DLD1 (cell line): Measurements from ENCODE around the gene BMP6.
"Not testable (repeated sequence)": the region's sequence is repeated elsewhere in the genome, so short reads cannot be mapped to it uniquely, and the experiment has no call there.

ENCODE experiments used
- in situ Hi-C: cut with HindIII; loops from 2 replicates; pipeline ENCODE4 v1.10.0; 2017; ENCODE audit warnings: low sequenced_read_pairs

BMP6 gene

DNA sequence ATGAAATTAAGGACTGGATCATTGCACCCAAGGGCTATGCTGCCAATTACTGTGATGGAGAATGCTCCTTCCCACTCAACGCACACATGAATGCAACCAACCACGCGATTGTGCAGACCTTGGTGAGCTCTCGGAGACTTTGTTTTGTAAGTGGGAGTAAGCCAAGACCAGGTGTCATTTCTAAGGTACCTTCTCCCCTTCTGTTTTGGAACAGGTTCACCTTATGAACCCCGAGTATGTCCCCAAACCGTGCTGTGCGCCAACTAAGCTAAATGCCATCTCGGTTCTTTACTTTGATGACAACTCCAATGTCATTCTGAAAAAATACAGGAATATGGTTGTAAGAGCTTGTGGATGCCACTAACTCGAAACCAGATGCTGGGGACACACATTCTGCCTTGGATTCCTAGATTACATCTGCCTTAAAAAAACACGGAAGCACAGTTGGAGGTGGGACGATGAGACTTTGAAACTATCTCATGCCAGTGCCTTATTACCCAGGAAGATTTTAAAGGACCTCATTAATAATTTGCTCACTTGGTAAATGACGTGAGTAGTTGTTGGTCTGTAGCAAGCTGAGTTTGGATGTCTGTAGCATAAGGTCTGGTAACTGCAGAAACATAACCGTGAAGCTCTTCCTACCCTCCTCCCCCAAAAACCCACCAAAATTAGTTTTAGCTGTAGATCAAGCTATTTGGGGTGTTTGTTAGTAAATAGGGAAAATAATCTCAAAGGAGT, 154.2 kb downstream of the BMP6 start:
- in situ Hi-C loops: loop anchor here (10.0 kb wide), 1 partner anchor 125 kb away; no protein-coding TSS in a partner anchor

DNA sequence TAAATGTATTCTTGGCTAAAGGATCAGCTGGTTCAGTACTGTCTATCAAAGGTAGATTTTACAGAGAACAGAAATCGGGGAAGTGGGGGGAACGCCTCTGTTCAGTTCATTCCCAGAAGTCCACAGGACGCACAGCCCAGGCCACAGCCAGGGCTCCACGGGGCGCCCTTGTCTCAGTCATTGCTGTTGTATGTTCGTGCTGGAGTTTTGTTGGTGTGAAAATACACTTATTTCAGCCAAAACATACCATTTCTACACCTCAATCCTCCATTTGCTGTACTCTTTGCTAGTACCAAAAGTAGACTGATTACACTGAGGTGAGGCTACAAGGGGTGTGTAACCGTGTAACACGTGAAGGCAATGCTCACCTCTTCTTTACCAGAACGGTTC, 154.8 kb downstream of the BMP6 start:
- in situ Hi-C loops: no loop called here

- in situ Hi-C loops: no loop called here
Measured at GRCh38 chr6:7881765-7882500, 156.0 kb downstream of the BMP6 start.

DNA sequence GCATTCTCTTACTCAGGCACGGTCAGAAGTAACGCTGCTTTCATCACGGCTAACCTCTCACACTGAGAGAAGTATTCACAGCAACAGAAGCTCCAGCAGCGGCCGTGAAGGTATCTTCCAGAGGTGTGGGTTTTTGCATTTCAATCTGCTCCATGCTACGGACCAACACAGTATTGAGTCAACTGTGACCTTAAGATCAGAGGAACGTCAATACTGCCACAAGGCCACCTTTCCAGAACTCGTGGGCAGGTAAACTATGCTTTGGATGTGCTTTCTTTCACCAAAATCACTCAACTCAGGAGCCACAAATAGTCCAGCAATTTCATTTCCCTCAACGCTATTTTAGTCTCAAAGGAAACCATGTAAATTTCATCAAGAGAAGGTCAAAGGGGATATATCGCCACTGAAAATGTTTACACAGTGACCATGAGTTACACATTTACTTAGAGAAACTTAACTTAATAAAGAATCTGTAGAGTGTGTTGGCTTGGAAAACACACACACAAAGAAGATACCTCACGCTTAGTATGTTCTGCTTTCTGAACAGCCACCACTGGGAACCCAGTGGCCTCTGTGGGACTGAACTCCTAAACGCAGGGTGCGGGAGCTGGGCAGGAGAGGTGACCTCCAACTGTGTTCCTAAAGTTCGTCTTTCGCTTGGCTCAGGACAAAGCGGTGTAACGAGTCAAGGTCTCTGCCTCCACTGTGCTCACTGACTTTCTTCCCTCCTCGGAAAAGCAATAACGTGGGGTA, 156.8 kb downstream of the BMP6 start:
- in situ Hi-C loops: no loop called here

DNA sequence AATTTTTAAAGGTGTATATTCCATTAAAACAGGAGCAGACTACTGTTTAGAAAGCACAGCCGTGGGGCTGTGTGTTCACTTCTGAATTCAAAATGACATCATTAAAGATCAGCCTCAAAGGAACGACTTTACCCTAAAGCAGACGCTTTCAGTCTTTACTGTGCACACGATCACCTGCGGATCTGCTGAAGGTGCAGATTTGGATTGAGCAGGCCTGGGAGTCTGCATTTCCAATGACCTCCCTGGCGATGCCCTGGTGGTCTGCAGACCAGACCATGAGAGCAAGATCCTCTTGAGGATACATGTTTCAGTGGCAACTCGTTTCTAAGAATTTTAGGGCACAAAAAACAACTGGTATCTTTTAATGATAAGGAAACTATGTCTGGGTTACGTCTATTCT, 157.5 kb downstream of the BMP6 start:
- in situ Hi-C loops: no loop called here

GRCh38 chr6:7886132-7886531, 160.2 kb downstream of the BMP6 start:
- in situ Hi-C loops: no loop called here

GRCh38 chr6:7887278-7887991, 161.5 kb downstream of the BMP6 start:
- in situ Hi-C loops: no loop called here

DNA sequence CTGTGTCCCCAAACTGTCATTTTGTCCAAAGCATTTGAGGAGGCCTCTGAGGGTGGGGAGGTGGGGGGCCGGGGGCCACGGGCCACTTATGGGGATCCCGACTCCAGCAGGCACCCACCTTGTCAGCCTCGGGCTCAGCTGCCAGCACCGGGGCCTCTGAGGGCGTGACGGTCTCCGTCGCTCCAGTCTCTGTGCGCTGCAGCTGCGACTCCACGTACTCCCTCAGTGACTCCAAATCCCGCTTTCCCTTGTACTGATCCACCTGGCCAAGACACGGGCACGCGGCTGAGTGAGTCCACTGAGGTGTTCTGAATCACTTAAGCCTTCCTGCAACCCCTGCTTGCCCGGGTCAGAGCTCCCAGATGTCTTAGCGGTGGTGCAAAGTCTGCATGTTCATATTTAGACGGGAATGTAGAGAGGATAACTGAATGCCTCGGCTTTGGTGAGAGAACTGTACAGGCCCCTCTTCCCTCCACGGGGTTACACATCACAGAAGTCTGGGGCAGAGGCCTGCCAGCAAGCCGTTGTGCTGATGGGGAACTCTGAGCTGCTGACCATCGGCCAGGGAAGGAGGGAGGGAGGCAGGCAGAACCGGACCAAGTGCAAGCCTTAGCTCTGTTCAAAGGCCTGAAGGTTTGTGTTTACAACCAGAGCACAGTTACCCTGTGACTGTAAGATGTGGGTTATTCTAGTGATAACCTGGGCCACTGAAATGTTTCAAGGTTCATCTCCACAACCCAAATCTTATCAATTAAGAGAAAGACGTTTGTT, 162.9 kb downstream of the BMP6 start:
- in situ Hi-C loops: no loop called here

- in situ Hi-C loops: no loop called here
Measured at GRCh38 chr6:7891078-7891872, 165.4 kb downstream of the BMP6 start.

DNA sequence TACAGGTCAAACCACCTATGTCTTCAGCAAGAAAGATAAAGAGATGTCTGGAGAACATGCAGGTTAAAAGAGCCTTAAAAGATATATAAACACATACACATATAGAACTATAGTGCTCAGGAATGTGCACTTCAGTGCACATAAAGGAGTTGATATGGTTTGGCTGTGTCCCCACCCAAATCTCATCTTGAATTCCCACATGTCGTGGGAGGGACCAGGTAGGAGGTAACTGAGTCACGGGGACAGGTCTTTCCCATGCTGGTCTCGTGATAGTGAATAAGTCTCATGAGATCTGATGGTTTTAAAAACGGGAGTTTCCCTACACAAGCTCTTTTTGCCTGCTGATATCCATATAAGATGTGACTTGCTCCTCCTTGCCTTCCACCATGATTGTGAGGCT, 166.5 kb downstream of the BMP6 start:
- in situ Hi-C loops: not testable (repeated sequence)

GRCh38 chr6:7893342-7893741, 167.4 kb downstream of the BMP6 start:
- in situ Hi-C loops: no loop called here

GRCh38 chr6:7894262-7895124, 168.6 kb downstream of the BMP6 start:
- in situ Hi-C loops: no loop called here

DNA sequence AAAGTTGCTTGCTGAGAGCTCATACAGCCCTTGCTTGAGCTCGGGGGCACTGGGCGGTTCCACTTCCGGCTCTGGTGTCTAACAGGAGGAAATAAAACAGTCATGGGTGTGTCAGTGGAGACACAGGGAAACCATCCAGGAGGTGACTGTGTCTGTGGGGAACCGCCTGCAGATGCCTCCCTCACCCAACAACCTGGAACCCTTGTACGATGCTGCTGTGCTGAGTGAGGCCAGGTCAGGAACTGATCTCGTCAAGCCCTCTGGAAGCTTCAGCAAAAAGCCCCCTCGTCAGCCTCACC, 169.2 kb downstream of the BMP6 start:
- in situ Hi-C loops: no loop called here

- in situ Hi-C loops: no loop called here
Measured at GRCh38 chr6:7896465-7896987, 170.6 kb downstream of the BMP6 start.

DNA sequence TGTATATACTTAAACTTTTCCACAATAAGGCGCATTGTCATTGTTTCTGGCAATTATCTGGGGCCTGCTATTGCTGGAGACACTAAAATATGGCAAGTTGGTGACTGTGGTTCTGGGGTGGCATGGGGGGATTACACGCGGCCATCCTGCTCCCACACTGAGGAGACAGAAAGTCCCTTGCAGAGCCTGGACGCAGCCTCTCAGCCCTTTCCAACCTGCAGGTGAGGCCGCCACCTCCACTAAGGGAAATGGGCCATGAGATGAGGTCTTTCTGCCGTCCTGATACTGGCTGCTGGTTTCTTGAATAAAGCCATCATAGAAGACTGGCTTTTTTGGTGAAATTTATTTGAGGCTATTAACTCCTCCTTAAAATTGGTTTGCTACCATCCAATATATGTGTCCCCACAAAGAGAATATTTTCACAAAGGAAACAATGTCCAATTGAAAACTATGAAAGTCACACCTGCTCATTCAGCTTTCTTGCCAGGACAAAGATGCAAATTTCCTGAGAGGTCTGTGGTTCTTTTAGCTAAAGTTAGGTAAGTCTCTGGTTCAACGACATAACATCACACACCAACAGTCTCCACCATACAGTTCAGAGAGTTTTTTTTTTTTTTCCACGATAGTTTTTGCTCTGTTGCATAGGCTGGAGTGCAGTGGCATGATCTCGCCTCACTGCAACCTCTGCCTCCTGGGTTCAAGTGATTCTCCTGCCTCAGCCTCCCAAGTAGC, 171.7 kb downstream of the BMP6 start:
- in situ Hi-C loops: no loop called here

GRCh38 chr6:7898193-7898586, 172.3 kb downstream of the BMP6 start:
- in situ Hi-C loops: not testable (repeated sequence)

GRCh38 chr6:7899101-7899888, 173.4 kb downstream of the BMP6 start:
- in situ Hi-C loops: no loop called here
